ES-I3 (cell line): ENCODE data around the gene FAM83B.

Experiments used
- H3K36me3 ChIP-seq: 2 replicates; pipeline ENCODE4 v1.6.1; 2013; ENCODE audit warnings: mild to moderate bottlenecking, low read length, control low read depth, moderate library complexity; ENCODE audit not compliant: insufficient read depth
- H3K4me1 ChIP-seq: 2 replicates; pipeline ENCODE4 v1.6.1; 2013; ENCODE audit warnings: mild to moderate bottlenecking, control low read depth, low read length; ENCODE audit not compliant: insufficient read depth
- H3K9ac ChIP-seq: 2 replicates; pipeline ENCODE4 v1.6.1; 2013; ENCODE audit warnings: low read depth, mild to moderate bottlenecking, low read length, moderate library complexity
- H3K9me3 ChIP-seq: 2 replicates; pipeline ENCODE4 v1.6.1; 2013; ENCODE audit warnings: mild to moderate bottlenecking, low read length, moderate library complexity; ENCODE audit not compliant: control insufficient read depth, insufficient read depth

Gene FAM83B

GRCh38 chr6:54846857-54847674 is 495 bp downstream of the FAM83B start:
- Histone ChIP-seq H3K36me3 (no peaks in the 10 kb centered on the region), H3K9me3 (no peaks in the 10 kb centered on the region), H3K9ac (peak overlapping the region; percentile 99), H3K4me1 (peaks cover 5% of the 10 kb centered on the region; the same call in 1 of the 2 replicates)

GRCh38 chr6:54847799-54848597 is 1.4 kb downstream of the FAM83B start:
- H3K4me1 ChIP-seq: peaks cover 5% of the 10 kb centered on the region; the same call in 1 of the 2 replicates
- H3K9me3 ChIP-seq: no peaks in the 10 kb centered on the region
- peak overlapping the region; percentile 99 for H3K9ac ChIP-seq
- no peaks in the 10 kb centered on the region for H3K36me3 ChIP-seq

- H3K9me3 ChIP-seq: 0 out of 2 replicates have a peak, but pooled peaks cover 2% of the 10 kb centered on the region
- H3K9ac ChIP-seq: no peak overlapping the region
- H3K36me3 ChIP-seq: no peaks in the 10 kb centered on the region
- peaks cover 5% of the 10 kb centered on the region; the same call in 1 of the 2 replicates for H3K4me1 ChIP-seq
These were observed 3.5 kb downstream of the FAM83B start for GRCh38 chr6:54850114-54850513.

- Histone ChIP-seq H3K9me3 (0 out of 2 replicates have a peak, but pooled peaks cover 2% of the 10 kb centered on the region), H3K4me1 (peaks cover 11% of the 10 kb centered on the region; the same call in 1 of the 2 replicates), H3K36me3 (no peaks in the 10 kb centered on the region), H3K9ac (no peak overlapping the region)
These were observed 9.6 kb downstream of the FAM83B start for GRCh38 chr6:54856129-54856528.

- no peak overlapping the region for H3K9ac ChIP-seq
- H3K9me3 ChIP-seq: no peaks in the 10 kb centered on the region
- no peaks in the 10 kb centered on the region for H3K36me3 ChIP-seq
- peaks cover 12% of the 10 kb centered on the region for H3K4me1 ChIP-seq
These were observed 13.6 kb downstream of the FAM83B start for GRCh38 chr6:54860132-54860531.

- peaks cover 14% of the 10 kb centered on the region for H3K4me1 ChIP-seq
- no peaks in the 10 kb centered on the region for H3K9me3 ChIP-seq
- H3K36me3 ChIP-seq: no peaks in the 10 kb centered on the region
- no peak overlapping the region for H3K9ac ChIP-seq
These were observed 14.2 kb downstream of the FAM83B start for GRCh38 chr6:54860739-54861138.

- no peaks in the 10 kb centered on the region for H3K36me3 ChIP-seq
- no peaks in the 10 kb centered on the region for H3K9me3 ChIP-seq
- peaks cover 10% of the 10 kb centered on the region for H3K4me1 ChIP-seq
- no peak overlapping the region for H3K9ac ChIP-seq
These were observed 15.5 kb downstream of the FAM83B start for GRCh38 chr6:54861905-54862616.

- no peaks in the 10 kb centered on the region for H3K36me3 ChIP-seq
- no peaks in the 10 kb centered on the region for H3K9me3 ChIP-seq
- H3K9ac ChIP-seq: no peak overlapping the region
- peaks cover 10% of the 10 kb centered on the region for H3K4me1 ChIP-seq
These were observed 17.7 kb downstream of the FAM83B start for GRCh38 chr6:54864272-54864671.

- Histone ChIP-seq H3K36me3 (no peaks in the 10 kb centered on the region), H3K4me1 (peaks cover 10% of the 10 kb centered on the region), H3K9me3 (no peaks in the 10 kb centered on the region), H3K9ac (no peak overlapping the region)
These were observed 18.6 kb downstream of the FAM83B start for GRCh38 chr6:54865091-54865631.

GRCh38 chr6:54868556-54868955 is 22.0 kb downstream of the FAM83B start:
- no peaks in the 10 kb centered on the region for H3K36me3 ChIP-seq
- H3K4me1 ChIP-seq: peaks cover 3% of the 10 kb centered on the region
- H3K9ac ChIP-seq: no peak overlapping the region
- no peaks in the 10 kb centered on the region for H3K9me3 ChIP-seq

- Histone ChIP-seq H3K36me3 (no peaks in the 10 kb centered on the region), H3K4me1 (no peaks in the 10 kb centered on the region), H3K9ac (no peak overlapping the region), H3K9me3 (no peaks in the 10 kb centered on the region)
These were observed 27.0 kb downstream of the FAM83B start for GRCh38 chr6:54873599-54873998.

- no peaks in the 10 kb centered on the region for H3K4me1 ChIP-seq
- no peaks in the 10 kb centered on the region for H3K9me3 ChIP-seq
- no peaks in the 10 kb centered on the region for H3K36me3 ChIP-seq
- H3K9ac ChIP-seq: no peak overlapping the region
These were observed 27.9 kb downstream of the FAM83B start for GRCh38 chr6:54874349-54875048.

- H3K9me3 ChIP-seq: no peaks in the 10 kb centered on the region
- no peaks in the 10 kb centered on the region for H3K36me3 ChIP-seq
- H3K4me1 ChIP-seq: no peaks in the 10 kb centered on the region
- no peak overlapping the region for H3K9ac ChIP-seq
These were observed 29.0 kb downstream of the FAM83B start for GRCh38 chr6:54875539-54875938.
